Ishikawa (cell line): Measurements from ENCODE around the gene DAGLB.
A peak's percentile ranks its signal among the peaks of the same experiment; 100 is the strongest.

Experiments used
- CEBPB ChIP-seq: IDR thresholded peaks from 2 replicates; pipeline ENCODE4 v1.6.1; 2012
- CREB1 ChIP-seq: IDR thresholded peaks from 2 replicates; pipeline ENCODE4 v1.6.1; 2012; ENCODE audit warnings: low read depth
- EGR1 ChIP-seq: IDR thresholded peaks from 2 replicates; pipeline ENCODE4 v1.6.1; 2012
- EP300 ChIP-seq: IDR thresholded peaks from 2 replicates; pipeline ENCODE4 v1.6.1; 2012; ENCODE audit warnings: borderline replicate concordance
- FOXM1 ChIP-seq: IDR thresholded peaks from 2 replicates; pipeline ENCODE4 v1.6.1; 2012; ENCODE audit warnings: low read depth, borderline replicate concordance
- MAX ChIP-seq: IDR thresholded peaks from 2 replicates; pipeline ENCODE4 v1.6.1; 2012
- NFIC ChIP-seq: IDR thresholded peaks from 2 replicates; pipeline ENCODE4 v1.6.1; 2012
- RAD21 ChIP-seq: IDR thresholded peaks from 2 replicates; pipeline ENCODE4 v1.6.1; 2012; ENCODE audit warnings: low read depth
- REST ChIP-seq: IDR thresholded peaks from 2 replicates; pipeline ENCODE4 v1.6.1; 2012; ENCODE audit warnings: low read depth, mild to moderate bottlenecking
- TAF1 ChIP-seq: IDR thresholded peaks from 2 replicates; pipeline ENCODE4 v1.6.1; 2012; ENCODE audit warnings: low read depth, mild to moderate bottlenecking
- TCF12 ChIP-seq: IDR thresholded peaks from 2 replicates; pipeline ENCODE4 v1.6.1; 2012; ENCODE audit warnings: low read depth
- TEAD4 ChIP-seq: IDR thresholded peaks from 2 replicates; pipeline ENCODE4 v1.6.1; 2012
- USF1 ChIP-seq: IDR thresholded peaks from 2 replicates; pipeline ENCODE4 v1.6.1; 2012
- YY1 ChIP-seq: IDR thresholded peaks from 2 replicates; pipeline ENCODE4 v1.6.1; 2012; ENCODE audit warnings: low read depth
- ZBTB7A ChIP-seq: IDR thresholded peaks from 2 replicates; pipeline ENCODE4 v1.6.1; 2012; ENCODE audit warnings: low read depth

Gene DAGLB

GRCh38 chr7:6440381-6440780, 7.4 kb downstream of the DAGLB start:
- no peak for TF ChIP-seq CREB1

GRCh38 chr7:6438427-6438826, 9.3 kb downstream of the DAGLB start:
- no peak for TF ChIP-seq MAX

- no peak for TF ChIP-seq ZBTB7A
- TF ChIP-seq EP300, result no peak
- TF ChIP-seq TCF12, result no peak
- TF ChIP-seq EGR1, result no peak
- TF ChIP-seq CEBPB, result no peak
- no peak for TF ChIP-seq USF1
- no peak for TF ChIP-seq TEAD4
- no peak for TF ChIP-seq YY1
- no peak for TF ChIP-seq MAX
- no peak for TF ChIP-seq NFIC
- TF ChIP-seq FOXM1, result no peak
- TF ChIP-seq CREB1, result no peak
- TF ChIP-seq RAD21, result no peak
- TF ChIP-seq TAF1, result no peak
These were observed 10.5 kb downstream of the DAGLB start for GRCh38 chr7:6437251-6437650.

GRCh38 chr7:6436385-6436685, 11.4 kb downstream of the DAGLB start:
- TF ChIP-seq EGR1, result no peak
- no peak for TF ChIP-seq USF1
- no peak for TF ChIP-seq EP300
- no peak for TF ChIP-seq TAF1
- no peak for TF ChIP-seq YY1
- no peak for TF ChIP-seq TEAD4
- TF ChIP-seq REST, result no peak
- no peak for TF ChIP-seq RAD21

- TF ChIP-seq YY1 (no peak), RAD21 (peak; percentile 83), TAF1 (no peak), USF1 (no peak), ZBTB7A (no peak), EP300 (no peak), MAX (no peak)
These were observed 12.0 kb downstream of the DAGLB start for GRCh38 chr7:6435486-6436384.

- TF ChIP-seq EGR1, result no peak
- no peak for TF ChIP-seq CEBPB
- no peak for TF ChIP-seq TEAD4
- TF ChIP-seq CREB1, result no peak
- TF ChIP-seq TAF1, result no peak
- TF ChIP-seq YY1, result no peak
- TF ChIP-seq REST, result no peak
- TF ChIP-seq FOXM1, result no peak
- TF ChIP-seq RAD21, result no peak
- TF ChIP-seq MAX, result no peak
- TF ChIP-seq NFIC, result no peak
- no peak for TF ChIP-seq TCF12
- no peak for TF ChIP-seq EP300
These were observed 13.8 kb downstream of the DAGLB start for GRCh38 chr7:6433784-6434615.
